Measurements from ENCODE around the gene STARD3NL.

GRCh38 chr7:38211486-38211885 lies 33.4 kb downstream of the STARD3NL start:
- no peak for TF ChIP-seq TAF1 (IDR thresholded peaks at IDR 0.05; ENCODE audit: borderline replicate concordance, low read depth, low read length)
- no peak for TF ChIP-seq POLR2AphosphoS5 (IDR thresholded peaks at IDR 0.05; ENCODE audit: low read depth, low read length)
- no peak for TF ChIP-seq POLR2A (IDR thresholded peaks at IDR 0.05; ENCODE audit: low read depth, low read length)

All from GM12892 (cell line).